Posterior vena cava (tissue), 2 donors: ENCODE measurements around the gene CSMD2. TPM values are rescaled to one million over a fixed set of nuclear protein-coding genes. Genes with fewer than 3 reads are reported as not detected.

Experiments used
- DNase-seq: peaks from one replicate; pipeline ENCODE4 v3.0.0-alpha.2; 2020; ENCODE audit warnings: low spot score
- intact Hi-C, 2 donors: fragments of 100-400 bp; cut with DNase I; formaldehyde crosslinking; loops; one replicate each; pipeline versions ENCODE4 v1.14.1 to v1.14.2; 2022 to 2023
- total RNA-seq, 2 donors: library from RNA; stranded (reverse); fragmentation: NEBNext Ultra II Directional; extraction: Animal tissue kit (Norgen Biotek cat#: 25700); gene quantifications; one replicate each; pipeline ENCODE4 v1.2.1, GENCODE V29; 2021
- donor health status: DM: yes; HTN: yes; CAD: no.
- donor health status: DM: yes; HTN: yes; CAD: no.

Gene CSMD2
- total RNA-seq, 2 donors from 2014 or later, result 2.4 to 3.1 TPM

- no peak for DNase-seq
- intact Hi-C loops, result no loop called here
These were observed 504.1 kb downstream of the CSMD2 start for GRCh38 chr1:33660956-33661355.

DNA sequence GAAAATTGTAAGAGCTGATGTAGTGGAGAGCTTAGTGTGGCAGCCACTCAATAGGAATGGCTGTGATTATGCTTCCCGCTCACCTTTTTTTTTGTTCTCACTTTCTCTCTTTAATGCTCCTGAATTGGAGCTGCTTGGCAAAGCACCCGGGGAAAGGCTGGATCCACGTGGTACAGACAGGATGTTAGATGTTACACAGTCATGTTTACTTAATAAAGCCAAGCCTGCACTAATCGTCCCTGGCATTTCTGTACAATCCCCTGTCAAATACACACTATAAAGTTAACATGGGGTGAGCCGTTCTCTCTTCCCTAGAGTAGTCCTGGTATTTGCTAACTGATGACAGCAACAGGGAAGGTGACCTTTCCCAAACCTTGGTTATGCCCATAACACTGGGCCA, 504.8 kb downstream of the CSMD2 start:
- intact Hi-C loops, result no loop called here
- DNase-seq, result no peak

DNA sequence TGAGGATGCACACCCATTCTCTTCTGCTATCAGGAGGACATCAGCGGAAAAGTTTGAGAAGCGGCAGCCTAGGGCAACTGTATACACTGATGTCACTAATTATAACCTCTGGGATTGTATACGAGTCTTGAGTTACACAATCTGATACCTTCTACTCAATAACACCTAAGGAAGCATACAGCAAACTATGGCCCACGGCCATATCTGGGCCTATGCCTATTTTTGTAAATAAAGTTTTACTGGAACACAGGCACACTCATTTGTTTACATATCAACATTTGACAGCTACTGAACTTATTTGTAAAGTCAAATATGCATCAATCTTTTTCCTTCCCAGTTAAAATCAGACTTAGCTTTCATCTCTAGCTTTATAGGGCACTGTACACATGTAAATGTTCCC, 505.4 kb downstream of the CSMD2 start:
- intact Hi-C loops, result no loop called here
- DNase-seq, result no peak

DNA sequence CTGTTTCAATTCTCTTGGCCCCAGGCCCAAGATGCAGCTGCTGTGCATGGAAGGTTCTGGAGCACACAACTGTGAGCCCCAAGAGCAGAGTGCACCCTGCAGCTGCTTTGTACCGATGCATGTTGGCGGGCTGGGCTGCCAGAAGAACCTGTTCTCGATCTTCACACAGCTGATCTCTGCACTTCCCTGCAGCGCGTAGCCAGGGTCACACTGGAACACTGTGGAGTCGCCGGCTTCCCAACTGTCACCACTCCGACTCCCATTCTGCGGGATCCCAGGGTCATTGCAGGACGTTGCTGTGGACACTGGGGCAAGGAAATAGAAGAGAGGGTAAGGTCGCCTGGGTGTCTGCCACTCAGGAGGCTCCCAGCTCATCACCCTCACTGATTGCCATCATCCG, 507.2 kb downstream of the CSMD2 start:
- DNase-seq, result no peak
- intact Hi-C loops, result no loop called here

GRCh38 chr1:33656467-33657005, 508.5 kb downstream of the CSMD2 start:
- no peak for DNase-seq
- intact Hi-C loops, result no loop called here

GRCh38 chr1:33655496-33655895, 509.5 kb downstream of the CSMD2 start:
- intact Hi-C loops, result no loop called here
- no peak for DNase-seq

DNA sequence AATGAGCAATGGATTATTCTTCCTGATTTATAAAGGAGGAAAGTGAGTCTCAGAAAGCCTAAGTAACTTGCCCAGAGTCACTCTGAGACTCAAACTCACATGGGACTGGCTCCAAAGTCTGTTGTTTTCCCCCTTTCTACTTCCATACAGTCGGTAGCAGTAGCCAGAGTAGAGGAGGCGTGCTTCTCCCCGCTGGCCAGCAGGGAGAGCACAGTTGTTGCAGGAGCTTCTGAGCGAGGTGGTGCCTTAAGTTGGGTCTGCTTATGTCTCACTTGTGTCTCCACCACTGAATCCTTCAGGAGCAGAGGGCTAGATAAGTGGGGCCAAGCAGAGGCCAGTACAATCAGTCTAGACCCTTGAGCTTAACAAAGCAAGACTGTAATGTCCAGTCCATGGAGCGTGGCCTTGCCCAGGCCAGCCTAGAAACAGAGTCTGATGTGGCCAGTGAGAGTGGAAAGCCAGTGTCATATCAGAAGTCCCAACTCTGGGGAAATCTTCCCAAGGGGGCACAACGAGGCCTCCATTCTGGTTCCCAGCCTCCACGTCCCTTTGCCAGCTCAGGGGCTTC, 510.7 kb downstream of the CSMD2 start:
- no peak for DNase-seq
- intact Hi-C loops, result no loop called here

- intact Hi-C loops, result no loop called here
- DNase-seq, result no peak
These were observed 511.8 kb downstream of the CSMD2 start for GRCh38 chr1:33653226-33653625.

GRCh38 chr1:33650708-33651107, 514.3 kb downstream of the CSMD2 start:
- intact Hi-C loops, result no loop called here
- DNase-seq, result no peak

DNA sequence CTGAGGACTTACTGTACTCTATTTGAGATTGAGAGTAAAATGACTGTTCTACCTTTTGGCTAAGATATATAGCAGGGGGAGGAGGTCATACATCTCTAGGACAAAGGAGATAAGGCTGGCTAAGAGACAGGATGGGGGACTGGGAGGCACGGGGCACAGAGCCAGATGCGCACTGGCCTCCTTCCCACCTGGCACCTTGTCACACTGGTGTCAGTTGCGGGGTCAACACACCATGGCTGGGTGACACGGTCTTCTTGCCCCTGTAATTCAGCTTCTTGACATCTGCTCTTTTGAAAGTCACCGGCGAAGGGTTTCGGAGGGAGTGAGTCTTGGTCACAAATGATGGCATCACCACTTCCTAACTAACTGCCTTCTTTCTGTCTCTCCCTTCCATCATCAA, 515.3 kb downstream of the CSMD2 start:
- intact Hi-C loops, result no loop called here
- no peak for DNase-seq

GRCh38 chr1:33643216-33643615, 521.8 kb downstream of the CSMD2 start:
- no peak for DNase-seq
- intact Hi-C loops, result no loop called here

DNA sequence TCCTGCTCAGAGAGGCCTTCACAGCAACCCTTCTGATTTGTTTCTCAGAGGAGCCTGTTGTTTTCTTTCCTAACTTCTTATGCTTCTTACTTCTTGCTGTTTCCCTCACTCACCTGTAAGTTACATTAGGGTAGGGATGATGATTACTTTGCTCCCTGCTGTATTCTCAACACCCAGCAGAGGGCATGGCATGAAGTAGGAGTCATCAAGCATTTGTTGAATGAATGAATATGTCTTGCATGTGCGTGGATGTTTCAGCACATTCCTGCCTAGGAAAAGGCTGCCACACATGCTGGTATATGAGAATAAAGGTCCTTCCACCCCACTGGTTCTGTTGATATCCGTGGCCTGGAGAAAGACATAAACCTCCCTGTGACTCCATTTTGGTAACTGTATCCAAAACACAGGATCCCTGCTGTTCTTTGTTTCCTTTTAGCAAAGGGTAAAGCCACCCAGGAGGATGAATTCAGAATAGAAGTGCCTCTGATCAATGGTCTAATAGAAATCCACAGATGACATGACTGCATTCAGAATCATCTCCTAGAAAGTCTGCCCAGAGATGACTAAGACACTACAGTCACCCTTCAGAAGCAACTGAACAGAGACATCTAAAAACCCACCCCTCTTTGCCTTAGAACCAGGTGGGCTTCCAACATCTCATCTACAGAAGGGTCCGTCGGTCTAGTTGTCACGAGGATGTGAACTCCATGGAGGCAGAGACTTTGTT, 523.8 kb downstream of the CSMD2 start:
- no peak for DNase-seq
- intact Hi-C loops, result no loop called here

- intact Hi-C loops, result no loop called here
- no peak for DNase-seq
These were observed 524.8 kb downstream of the CSMD2 start for GRCh38 chr1:33640114-33640660.

- intact Hi-C loops, result loop anchor here in 1 of 2 donors (10.0 kb wide), 1 partner anchor 527 kb away; the partner anchor contains the start of gene CSMD2
- DNase-seq, result no peak
These were observed 527.1 kb downstream of the CSMD2 start for GRCh38 chr1:33637846-33638440.

- intact Hi-C loops, result loop anchor here in 1 of 2 donors (10.0 kb wide), 1 partner anchor 529 kb away; the partner anchor contains the start of gene CSMD2
- DNase-seq, result no peak
These were observed 528.8 kb downstream of the CSMD2 start for GRCh38 chr1:33636209-33636608.

DNA sequence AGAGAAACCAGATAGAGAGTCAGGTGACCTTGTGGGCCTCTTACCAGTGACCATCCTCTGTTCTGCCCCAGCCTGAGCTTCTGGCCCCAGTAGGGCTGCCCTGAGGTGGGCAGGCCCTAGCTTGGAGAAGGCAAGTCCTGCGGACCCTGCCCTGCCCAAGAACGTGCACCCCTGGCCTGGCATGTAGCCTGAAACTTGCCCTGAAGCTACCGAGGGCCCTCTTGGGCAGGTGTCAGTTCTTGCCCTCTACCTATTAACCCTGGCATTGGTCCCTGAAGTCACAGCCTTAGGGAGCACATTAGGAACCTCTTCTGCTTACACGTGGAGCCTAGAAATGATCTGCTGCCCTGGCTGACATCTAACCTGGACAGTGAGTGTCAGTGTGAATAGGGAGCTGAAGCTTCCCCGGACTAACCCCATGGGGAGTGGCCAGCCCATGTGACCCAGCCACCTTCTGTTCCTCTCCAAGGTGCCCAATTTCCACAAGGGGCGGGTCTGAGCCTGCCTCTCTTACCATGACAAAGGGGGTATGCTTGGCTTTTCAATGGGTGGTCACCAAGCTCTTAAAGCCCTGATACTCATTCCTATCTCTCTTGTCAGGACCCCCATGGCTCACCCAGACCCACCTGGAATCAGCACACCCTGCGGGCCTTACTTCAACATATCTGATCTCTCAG, 529.6 kb downstream of the CSMD2 start:
- DNase-seq, result no peak
- intact Hi-C loops, result loop anchor here in 1 of 2 donors (10.0 kb wide), 1 partner anchor 529 kb away; the partner anchor contains the start of gene CSMD2

DNA sequence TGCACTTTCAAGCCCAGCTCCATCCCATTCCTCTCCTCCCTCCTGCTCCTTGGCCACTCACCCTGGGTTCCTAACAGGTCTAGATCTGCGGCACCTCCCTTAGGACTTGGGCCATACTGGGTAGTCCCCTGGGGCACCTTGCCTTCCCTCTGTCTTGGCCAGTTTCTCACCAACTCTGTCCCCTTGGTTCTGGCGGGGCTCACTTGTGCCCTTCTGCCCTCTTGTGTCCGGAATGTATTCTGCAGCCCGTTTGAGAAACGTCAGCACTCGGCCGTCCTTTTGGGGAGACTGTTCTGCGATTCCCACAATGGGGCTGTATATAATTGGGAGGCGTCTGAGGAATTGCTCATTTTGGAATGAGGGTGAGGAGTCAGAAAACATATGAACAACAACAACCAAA, 530.2 kb downstream of the CSMD2 start:
- DNase-seq, result no peak
- intact Hi-C loops, result loop anchor here in 1 of 2 donors (10.0 kb wide), 1 partner anchor 530 kb away; the partner anchor contains the start of gene CSMD2

DNA sequence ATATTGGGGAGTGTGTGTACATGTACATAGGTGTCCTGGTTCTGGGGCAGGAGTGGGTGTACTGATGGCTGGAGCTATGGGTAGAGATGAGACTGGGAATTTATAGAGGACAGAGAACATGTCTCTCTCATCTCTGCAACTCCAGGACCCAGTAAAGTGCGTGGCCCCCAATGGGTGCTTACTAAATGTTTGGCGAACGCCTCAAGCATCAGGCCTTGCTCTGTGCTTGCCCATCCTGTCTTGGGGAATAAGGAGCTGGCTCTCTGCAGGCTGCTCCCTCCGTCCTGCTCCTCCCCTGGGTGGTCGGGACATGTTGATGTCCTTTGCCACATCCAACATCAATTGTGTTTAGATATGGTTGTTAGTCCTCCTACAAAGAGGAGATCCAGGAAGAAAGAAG, 530.9 kb downstream of the CSMD2 start:
- DNase-seq, result no peak
- intact Hi-C loops, result loop anchor here in 1 of 2 donors (10.0 kb wide), 1 partner anchor 531 kb away; the partner anchor contains the start of gene CSMD2
